HG02943 (cell line): ENCODE data around the gene SHFL.

Source experiments
- ATAC-seq: cut with Tn5 transposase; IDR thresholded peaks from one replicate; pipeline ENCODE4 v1.9.1; 2021; ENCODE audit warnings: mild to moderate bottlenecking, low read depth, moderate library complexity; ENCODE audit not compliant: unreplicated experiment

SHFL gene

DNA sequence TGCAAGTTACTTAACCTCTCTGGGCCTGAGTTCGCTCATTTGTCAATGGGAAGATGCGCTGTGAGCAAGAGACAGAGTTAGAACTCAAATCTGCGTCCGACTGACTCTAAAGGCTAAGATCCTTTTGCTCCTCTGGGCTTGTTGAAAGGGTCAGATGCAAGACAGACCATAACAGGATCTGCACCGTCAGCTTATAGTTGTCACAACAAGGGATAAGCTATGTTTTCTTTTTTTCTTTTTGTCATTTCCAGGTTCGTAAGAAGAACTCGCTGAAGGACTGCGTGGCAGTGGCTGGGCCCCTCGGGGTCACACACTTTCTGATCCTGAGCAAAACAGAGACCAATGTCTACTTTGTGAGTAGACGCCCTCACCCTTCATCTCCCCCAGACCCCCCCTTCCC lies 21.1 kb downstream of the SHFL start:
- no peak for ATAC-seq

DNA sequence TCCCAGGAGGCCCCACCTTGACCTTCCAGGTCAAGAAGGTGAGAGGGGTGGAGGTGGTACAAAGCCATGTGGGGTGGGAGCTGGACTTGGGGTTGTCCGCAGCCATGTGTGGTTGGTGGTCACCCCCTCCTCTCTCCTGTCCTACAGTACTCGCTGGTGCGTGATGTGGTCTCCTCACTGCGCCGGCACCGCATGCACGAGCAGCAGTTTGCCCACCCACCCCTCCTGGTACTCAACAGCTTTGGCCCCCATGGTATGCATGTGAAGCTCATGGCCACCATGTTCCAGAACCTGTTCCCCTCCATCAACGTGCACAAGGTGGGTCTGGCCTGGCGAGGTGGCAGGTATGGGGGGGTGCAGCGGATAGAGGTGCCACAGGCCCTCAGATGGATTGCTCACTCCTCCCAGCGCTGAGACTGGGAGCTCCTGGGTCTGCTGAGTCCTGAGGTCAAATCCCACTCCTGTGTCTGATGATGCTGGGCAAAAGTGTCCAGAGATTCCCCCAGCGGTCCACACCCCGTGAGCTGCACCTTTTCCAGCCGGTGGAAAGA lies 21.8 kb downstream of the SHFL start:
- no peak for ATAC-seq

DNA sequence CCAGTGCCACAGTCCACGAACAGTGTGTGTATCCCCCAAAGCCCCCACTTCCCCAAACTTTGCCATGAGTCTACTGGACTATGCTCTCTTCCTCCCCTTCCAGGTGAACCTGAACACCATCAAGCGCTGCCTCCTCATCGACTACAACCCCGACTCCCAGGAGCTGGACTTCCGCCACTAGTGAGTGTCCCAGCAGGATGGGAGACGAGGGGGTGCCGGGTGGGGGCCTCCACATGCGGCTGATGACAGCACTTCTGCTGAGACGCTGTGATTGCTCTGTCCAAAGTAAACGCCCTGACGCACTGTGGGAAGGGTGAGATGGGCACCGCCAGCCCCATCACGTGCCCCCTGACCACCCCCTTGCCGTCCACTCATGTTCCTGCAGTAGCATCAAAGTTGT lies 23.4 kb downstream of the SHFL start:
- no peak for ATAC-seq

DNA sequence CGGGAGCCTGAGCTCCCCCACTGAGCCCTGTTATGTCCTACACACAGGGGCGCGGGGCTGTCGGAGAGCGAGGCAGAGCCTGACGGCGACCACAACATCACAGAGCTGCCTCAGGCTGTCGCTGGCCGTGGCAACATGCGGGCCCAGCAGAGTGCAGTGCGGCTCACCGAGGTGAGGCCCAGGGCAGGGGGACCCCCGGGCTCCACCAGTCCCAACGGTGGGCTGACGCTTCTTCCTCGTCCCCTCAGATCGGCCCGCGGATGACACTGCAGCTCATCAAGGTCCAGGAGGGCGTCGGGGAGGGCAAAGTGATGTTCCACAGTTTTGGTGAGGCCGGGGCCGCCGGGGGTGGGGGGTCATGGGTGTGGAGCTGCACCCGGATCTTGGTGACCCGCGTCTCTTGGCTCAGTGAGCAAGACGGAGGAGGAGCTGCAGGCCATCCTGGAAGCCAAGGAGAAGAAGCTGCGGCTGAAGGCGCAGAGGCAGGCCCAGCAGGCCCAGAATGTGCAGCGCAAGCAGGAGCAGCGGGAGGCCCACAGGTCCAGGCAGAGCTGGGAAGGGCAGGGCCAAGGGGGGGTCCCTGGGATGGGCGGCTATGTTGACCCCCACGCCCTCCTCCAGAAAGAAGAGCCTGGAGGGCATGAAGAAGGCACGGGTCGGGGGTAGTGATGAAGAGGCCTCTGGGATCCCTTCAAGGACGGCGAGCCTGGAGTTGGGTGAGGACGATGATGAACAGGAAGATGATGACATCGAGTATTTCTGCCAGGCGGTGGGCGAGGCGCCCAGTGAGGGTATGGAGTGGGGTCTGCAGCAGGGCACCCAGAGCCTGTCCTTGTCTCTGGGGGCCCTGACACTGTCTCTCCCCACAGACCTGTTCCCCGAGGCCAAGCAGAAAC lies 24.2 kb downstream of the SHFL start:
- ATAC-seq: no peak

DNA sequence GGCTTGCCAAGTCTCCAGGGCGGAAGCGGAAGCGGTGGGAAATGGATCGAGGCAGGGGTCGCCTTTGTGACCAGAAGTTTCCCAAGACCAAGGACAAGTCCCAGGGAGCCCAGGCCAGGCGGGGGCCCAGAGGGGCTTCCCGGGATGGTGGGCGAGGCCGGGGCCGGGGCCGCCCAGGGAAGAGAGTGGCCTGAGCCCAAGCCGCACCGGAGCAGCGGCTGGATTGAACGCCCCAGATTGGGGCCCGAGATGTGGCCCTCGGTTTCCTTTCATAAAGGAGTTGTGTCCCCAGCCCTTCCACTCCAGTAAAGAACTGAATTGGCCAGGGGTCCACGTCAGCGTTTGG lies 24.8 kb downstream of the SHFL start:
- ATAC-seq: no peak

DNA sequence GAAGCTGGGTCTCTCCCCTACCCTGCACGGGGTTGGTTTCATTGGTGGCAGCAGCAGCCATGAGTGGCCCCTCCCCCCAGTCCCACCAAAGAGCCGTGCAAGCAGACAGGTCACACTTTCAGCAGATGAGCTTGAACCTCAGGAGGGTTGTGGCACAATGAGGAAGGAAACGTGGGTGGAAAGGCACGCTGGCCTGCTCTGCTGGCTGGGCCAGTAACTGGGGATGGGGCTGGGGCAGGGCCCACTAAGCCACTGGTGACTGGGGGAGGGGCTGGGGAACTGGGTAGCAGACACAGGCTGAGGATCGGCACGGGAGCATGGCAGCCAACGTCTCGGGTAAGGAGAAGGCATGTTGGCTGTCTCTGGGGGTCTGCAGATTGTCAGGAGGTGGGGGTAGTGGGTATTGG lies 25.3 kb downstream of the SHFL start, which contains the start of gene P2RY11:
TSS of gene P2RY11 (plus strand) at position 289 of the 407 bp plus-strand sequence. CDS start at position 318, 29 bp downstream.
- ATAC-seq: no peak

DNA sequence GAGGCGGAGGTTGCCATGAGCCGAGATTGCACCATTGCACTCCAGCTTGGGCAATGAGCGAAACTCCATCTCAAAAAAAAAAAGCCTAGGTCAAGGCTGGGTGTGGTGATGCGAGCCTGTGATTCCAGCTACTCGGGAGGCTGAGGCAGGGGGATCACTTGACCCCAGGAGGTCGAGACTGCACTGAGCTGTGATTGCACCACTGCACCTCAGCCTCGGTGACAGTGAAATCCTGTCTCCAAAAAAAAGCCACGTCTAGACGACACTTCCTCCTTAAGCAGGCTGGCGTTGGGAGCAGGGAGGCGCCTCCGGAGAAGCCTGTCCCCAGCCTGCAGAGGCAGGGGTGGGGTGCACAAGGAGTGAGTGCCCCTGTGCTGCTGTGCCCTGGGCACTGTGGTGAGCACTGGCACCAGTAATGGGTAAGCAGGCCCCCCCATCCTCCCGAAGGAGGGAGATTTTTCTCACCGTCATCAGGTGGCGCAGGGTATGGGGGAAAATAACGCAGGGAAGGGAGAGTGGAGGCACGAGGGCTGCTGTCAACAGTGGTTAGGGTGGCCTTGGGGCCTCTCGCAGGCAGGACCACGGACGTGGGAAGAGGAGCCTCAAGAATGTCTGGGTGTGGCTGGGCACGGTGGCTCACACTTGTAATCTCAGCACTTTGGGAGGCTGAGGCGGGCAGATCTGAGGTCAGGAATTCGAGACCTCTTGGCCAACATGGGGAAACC lies 26.1 kb downstream of the SHFL start:
- ATAC-seq: no peak

DNA sequence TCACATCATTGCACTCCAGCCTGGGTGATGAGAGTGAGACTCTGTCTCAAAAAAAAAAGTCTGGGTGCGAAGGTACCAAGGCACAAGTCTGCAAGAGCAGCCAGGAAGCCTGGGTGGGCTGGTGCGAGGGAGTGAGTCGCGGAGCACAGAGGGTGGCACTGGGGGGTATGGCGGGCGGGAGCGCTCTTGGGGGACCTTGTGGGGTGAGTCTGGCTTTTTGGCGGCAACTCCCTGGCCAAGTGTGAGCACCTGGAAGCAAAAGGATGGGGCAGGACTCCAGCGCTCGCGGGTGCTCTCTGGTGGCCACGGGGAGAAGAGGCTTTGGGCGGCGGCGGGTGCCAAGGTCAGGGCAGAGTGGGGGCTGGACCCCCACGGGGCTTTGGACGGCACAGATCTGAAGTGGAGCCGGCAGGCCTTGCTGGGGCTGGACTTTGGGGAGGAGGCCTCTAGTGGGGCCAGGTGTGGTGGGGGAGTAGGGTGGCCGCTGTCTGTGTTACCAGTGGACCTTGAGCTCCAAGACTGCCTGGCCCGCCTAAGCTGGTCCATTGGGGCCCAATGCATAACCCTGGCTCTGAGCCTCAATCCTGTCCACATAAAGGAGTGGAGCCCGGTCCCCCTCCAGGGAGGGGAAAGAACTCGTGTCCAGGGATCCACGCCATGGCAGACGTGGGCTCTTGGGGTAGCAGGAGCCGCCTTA lies 26.9 kb downstream of the SHFL start:
- no peak for ATAC-seq

DNA sequence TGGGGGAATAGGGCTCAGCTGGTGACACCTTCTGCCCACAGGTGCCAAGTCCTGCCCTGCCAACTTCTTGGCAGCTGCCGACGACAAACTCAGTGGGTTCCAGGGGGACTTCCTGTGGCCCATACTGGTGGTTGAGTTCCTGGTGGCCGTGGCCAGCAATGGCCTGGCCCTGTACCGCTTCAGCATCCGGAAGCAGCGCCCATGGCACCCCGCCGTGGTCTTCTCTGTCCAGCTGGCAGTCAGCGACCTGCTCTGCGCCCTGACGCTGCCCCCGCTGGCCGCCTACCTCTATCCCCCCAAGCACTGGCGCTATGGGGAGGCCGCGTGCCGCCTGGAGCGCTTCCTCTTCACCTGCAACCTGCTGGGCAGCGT lies 27.5 kb downstream of the SHFL start:
- no peak for ATAC-seq

DNA sequence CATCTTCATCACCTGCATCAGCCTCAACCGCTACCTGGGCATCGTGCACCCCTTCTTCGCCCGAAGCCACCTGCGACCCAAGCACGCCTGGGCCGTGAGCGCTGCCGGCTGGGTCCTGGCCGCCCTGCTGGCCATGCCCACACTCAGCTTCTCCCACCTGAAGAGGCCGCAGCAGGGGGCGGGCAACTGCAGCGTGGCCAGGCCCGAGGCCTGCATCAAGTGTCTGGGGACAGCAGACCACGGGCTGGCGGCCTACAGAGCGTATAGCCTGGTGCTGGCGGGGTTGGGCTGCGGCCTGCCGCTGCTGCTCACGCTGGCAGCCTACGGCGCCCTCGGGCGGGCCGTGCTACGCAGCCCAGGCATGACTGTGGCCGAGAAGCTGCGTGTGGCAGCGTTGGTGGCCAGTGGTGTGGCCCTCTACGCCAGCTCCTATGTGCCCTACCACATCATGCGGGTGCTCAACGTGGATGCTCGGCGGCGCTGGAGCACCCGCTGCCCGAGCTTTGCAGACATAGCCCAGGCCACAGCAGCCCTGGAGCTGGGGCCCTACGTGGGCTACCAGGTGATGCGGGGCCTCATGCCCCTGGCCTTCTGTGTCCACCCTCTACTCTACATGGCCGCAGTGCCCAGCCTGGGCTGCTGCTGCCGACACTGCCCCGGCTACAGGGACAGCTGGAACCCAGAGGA lies 28.0 kb downstream of the SHFL start:
- no peak for ATAC-seq

DNA sequence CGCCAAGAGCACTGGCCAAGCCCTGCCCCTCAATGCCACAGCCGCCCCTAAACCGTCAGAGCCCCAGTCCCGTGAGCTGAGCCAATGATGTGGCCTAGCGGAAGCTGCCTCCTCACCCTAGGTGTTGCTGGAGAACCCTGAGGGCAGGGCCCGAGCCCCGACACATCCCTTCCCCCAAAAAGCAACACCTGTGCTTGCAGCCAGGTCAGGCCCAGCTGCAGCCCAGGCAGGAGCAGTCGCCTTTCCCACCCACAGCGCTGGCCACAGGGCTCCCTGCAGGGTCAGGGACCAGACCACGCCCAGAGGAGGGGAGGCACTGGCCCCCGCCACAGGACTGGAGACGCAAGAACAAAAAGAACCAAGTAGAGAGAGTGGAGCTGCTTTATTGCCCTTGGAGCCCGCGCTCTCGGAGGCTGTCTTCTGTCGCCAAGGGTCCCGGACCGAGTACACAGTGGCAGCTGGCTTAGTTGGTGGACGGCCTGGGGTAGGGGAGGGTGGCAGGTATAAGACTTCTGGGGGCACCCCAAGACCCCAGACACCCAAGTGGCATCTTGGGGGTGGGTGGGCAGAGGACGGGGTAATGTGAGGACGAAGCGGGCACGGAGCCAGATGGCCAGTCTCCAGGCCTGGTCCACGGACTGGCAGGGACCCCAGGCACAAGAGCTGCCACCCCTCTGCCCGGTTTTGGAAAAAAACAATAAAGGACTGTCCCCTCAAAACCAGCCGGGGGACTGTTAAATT lies 28.7 kb downstream of the SHFL start:
- no peak for ATAC-seq

DNA sequence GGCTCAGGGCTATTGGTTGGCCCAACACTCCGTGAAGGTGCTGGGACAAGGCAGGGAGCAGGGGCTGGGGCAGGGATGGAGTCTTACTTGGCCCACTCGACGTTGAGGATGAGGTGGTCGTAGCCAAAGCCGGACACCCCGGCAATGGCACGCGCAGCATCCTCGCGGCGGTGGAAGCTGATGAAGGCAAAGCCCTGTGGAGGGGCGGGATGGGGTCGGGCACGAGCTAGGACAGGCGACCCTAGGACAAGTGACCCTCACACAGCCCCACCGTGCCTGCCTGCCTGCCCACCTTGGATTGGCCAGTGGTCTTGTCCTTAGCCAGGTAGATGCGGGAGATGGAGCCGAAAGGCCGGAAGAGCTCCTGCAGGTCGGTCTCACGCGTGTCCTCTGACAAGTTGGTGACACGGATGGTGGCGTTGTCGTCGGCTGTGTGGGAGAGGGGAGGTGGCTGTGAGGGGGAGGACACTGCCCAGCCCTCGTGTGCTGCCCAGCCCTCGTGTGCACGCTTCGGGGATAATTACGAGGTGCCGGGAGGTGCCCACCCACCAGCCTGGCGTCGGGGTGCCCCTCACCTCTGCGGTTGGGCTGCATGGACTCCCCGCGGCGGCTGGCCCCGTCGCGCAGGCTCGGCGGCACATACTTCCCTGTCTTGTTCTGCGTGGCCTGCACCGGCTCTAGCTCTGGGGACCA lies 29.4 kb downstream of the SHFL start:
- no peak for ATAC-seq

DNA sequence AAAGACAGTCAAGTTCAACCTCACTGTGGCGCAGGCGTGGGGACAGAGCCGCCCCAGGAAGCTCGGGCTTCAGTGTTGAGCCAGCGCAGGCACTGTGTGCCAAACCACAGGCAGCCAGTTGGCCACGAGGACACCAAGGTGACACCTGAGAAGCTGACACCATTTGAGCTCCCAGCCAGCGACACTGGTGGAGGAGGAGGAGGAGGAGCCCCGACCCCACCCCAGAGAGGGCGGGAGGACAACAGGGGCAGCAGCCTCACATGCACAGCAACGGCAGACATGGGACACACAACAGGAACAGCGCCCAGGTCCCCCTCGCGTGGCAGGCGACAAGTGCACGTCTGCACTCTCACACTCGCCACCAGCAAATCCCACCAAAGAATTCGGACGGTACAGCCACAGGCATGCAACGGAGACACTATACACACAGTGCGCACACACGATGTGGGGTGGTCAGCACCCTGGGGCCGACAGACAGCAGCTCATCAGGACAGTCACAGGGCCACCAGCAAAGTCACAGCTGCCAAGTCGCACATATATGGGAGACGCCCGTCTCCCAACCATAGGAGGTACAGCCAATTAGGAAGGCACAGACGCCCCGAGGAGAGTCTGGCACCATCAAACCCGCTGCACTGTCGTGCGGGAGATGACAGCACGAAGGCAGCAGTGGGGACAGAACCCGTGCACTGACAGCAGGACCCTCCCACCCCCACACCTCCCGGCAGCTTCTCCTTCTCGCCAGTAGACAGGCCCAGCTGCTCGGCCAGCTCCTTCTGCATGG lies 30.2 kb downstream of the SHFL start:
- no peak for ATAC-seq

DNA sequence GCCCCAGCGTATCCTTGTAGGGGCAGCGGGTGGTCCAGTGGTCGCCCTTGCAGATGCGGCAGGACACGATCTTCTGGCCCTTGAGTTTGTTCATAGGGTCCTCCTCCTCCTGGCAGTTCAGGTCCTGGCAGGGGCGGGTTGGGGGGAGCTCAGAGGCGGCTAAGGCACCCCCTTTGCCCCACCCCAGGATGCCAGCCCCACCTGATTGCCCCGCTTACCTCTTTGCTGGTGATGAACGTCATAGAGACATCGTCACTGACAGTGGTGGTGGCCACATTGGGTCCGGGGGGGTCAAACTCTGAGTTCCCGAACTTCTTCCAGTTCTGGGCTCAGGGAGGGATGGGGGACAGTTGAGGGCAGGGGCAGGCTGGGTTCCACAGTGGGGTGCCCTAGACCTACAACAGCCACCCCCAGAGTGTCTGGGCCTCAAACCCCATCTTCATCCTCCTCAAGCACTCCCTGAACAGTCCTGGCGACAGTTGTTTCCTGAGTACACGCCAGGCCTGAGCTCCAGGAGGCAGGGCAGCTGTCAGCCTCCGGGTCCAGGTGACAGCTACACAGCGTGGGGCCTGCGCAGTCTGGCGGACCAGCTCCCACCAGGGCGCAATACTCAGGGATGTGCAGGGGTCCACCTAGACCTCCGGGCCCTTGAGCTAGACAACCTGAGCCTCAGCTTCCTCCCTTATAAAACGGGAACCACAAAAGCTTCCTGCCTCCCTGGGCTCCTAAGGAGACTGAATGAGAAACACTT lies 30.9 kb downstream of the SHFL start:
- no peak for ATAC-seq

DNA sequence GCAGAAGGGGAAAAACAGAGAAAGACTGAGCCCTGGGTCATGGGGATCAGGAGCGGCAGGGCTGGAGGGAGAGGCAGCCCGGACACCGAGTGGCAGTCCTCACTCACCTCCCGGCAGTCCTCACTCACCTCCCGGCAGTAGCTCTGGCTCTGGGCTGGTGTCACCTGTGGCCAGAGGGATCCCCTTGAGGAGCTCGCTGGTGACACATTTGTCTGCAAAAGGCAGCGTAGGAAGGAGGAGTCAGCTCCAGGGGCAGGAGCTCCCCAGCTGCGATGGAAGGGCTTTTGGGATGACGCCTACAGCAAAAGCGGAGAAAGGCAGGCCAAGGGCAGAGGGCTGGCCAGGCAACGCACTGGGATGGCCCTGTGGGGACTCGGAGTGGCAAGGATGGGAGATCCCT lies 32.8 kb downstream of the SHFL start:
- no peak for ATAC-seq

DNA sequence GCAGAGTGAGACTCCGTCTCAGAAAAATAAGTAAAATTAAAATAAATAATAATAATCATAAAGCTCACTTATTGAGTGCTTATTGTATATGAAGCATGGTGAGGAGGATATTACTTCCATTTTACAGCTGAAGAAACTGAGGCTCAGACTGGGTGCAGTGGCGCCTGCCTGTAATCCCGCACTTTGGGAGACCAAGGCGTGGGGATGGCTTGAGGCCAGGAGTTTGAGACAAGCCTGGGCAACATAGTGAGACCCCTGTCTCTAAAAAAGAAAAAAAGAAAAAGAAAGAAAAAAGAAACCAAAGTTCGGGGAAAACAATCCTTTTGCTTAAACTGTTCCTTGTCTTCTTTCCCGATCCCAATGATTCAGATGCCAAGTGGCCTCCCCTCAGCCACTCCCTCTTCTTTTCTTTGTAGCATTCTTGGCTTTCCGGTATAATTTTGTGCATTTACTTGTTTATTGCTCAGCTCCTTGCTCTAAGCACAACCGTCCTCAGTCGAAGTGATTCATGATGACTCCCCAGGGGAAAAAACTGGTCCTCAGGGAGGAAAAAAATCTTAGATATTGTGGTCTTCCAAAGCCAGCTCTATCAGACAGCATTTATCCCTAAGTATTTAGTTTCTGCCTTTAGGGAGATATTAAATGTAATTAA lies 34.5 kb downstream of the SHFL start:
- ATAC-seq: no peak

DNA sequence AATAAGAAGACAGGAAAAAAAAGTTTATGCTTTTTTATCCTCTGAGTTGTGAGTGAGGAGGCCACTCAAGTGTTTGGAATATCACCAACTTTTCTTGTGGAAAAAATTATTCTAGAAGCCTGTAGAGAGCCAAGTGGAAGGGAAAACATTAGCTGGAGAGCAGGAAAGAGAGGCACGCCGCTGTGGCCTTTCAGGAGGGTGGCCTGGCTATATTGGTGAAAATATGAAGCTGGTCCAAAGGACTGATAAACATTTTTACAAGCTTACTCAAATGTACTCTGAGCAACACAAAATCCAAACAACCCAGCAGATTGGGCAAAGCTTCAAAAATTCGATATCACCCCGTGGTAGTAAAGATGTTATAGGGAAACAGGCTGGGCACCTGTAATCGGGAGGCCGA lies 35.9 kb downstream of the SHFL start:
- no peak for ATAC-seq
